Neuronal stem cell (in vitro differentiated cells): Measurements from ENCODE around the gene LDLRAP1.
"Not testable (repeated sequence)": the region's sequence is repeated elsewhere in the genome, so short reads cannot be mapped to it uniquely, and the experiment has no call there.

Experiments used
- DNase-seq: peaks from one replicate; pipeline ENCODE4 v3.0.0-alpha.2; 2013; ENCODE audit warnings: low spot score
- H2AFZ ChIP-seq: one replicate; pipeline ENCODE4 v1.6.1; 2013; ENCODE audit warnings: mild to moderate bottlenecking, low read length, inconsistent platforms
- H2AK5ac ChIP-seq: 2 replicates; pipeline ENCODE4 v1.6.1; 2013; ENCODE audit warnings: low read depth, mild to moderate bottlenecking, inconsistent platforms, low read length, moderate library complexity, mixed read lengths
- H2BK120ac ChIP-seq: 2 replicates; pipeline ENCODE4 v1.6.1; 2013; ENCODE audit warnings: low read depth, mild to moderate bottlenecking, inconsistent platforms, low read length, moderate library complexity, mixed read lengths
- H2BK12ac ChIP-seq: one replicate; pipeline ENCODE4 v1.6.1; 2013; ENCODE audit warnings: low read length, inconsistent platforms
- H2BK15ac ChIP-seq: 2 replicates; pipeline ENCODE4 v1.6.1; 2013; ENCODE audit warnings: mild to moderate bottlenecking, low read length, inconsistent platforms, mixed read lengths
- H2BK5ac ChIP-seq: one replicate; pipeline ENCODE4 v1.6.1; 2013; ENCODE audit warnings: inconsistent platforms, mild to moderate bottlenecking, low read length, moderate library complexity
- H3K14ac ChIP-seq: one replicate; pipeline ENCODE4 v1.6.1; 2013; ENCODE audit warnings: low read length, inconsistent platforms
- H3K18ac ChIP-seq: 2 replicates; pipeline ENCODE4 v1.6.1; 2013; ENCODE audit warnings: low read length, inconsistent platforms
- H3K23ac ChIP-seq: 2 replicates; pipeline ENCODE4 v1.6.1; 2013; ENCODE audit warnings: low read depth, mild to moderate bottlenecking, mixed read lengths, low read length, inconsistent platforms; ENCODE audit not compliant: poor library complexity
- H3K27ac ChIP-seq: replicated peaks from 3 replicates; pipeline ENCODE4 v1.5.1; 2013; ENCODE audit warnings: low read length, inconsistent platforms
- H3K27me3 ChIP-seq, 3 experiments: 2 replicates each; pipeline ENCODE4 v1.6.1; 2013; ENCODE audit warnings: low read length in 3 of 3, mild to moderate bottlenecking in 2 of 3, inconsistent platforms in 1 of 3, low read depth in 1 of 3, mixed read lengths in 1 of 3, moderate library complexity in 1 of 3; ENCODE audit not compliant: control insufficient read depth in 3 of 3, insufficient read depth in 3 of 3
- H3K36me3 ChIP-seq, 2 donors: replicated peaks in 1 of 2; 2 replicates each; pipeline ENCODE4 v1.6.1; 2013; ENCODE audit warnings: low read length in 2 of 2; ENCODE audit not compliant: control insufficient read depth in 2 of 2, insufficient read depth in 2 of 2
- H3K4ac ChIP-seq: 2 replicates; pipeline ENCODE4 v1.6.1; 2013; ENCODE audit warnings: inconsistent platforms, mild to moderate bottlenecking, low read length, moderate library complexity
- H3K4me1 ChIP-seq, 2 donors: 1 replicate in 1 of 2; 2 replicates in 1 of 2; pipeline ENCODE4 v1.6.1; 2013; ENCODE audit warnings: low read length in 2 of 2, low read depth in 1 of 2; ENCODE audit not compliant: control insufficient read depth in 2 of 2, insufficient read depth in 1 of 2
- H3K4me2 ChIP-seq: one replicate; pipeline ENCODE4 v1.6.1; 2013; ENCODE audit warnings: mild to moderate bottlenecking, low read length, inconsistent platforms; ENCODE audit not compliant: insufficient read depth, poor library complexity, severe bottlenecking
- H3K4me3 ChIP-seq, 2 donors: 2 replicates each; pipeline ENCODE4 v1.5.1; 2013; ENCODE audit warnings: low read length in 2 of 2, mild to moderate bottlenecking in 2 of 2, inconsistent platforms in 1 of 2, moderate library complexity in 1 of 2
- H3K79me1 ChIP-seq: one replicate; pipeline ENCODE4 v1.6.1; 2013; ENCODE audit warnings: low read depth, mild to moderate bottlenecking, inconsistent platforms, low read length, moderate library complexity
- H3K9ac ChIP-seq: one replicate; pipeline ENCODE4 v1.6.1; 2013; ENCODE audit warnings: mild to moderate bottlenecking, low read depth, low read length, inconsistent platforms; ENCODE audit not compliant: poor library complexity
- H3K9me3 ChIP-seq, 2 donors: replicated peaks in 1 of 2; 2 replicates each; pipeline versions ENCODE3 to v1.6.1; 2013; ENCODE audit warnings: low read length in 2 of 2, mild to moderate bottlenecking in 2 of 2, inconsistent platforms in 1 of 2, low read depth in 1 of 2, mixed read lengths in 1 of 2, moderate library complexity in 1 of 2; ENCODE audit not compliant: control insufficient read depth in 2 of 2, insufficient read depth in 1 of 2
- H4K8ac ChIP-seq: one replicate; pipeline ENCODE4 v1.6.1; 2013; ENCODE audit warnings: low read depth, mild to moderate bottlenecking, inconsistent platforms, low read length, moderate library complexity
- H4K91ac ChIP-seq: one replicate; pipeline ENCODE4 v1.6.1; 2013; ENCODE audit warnings: low read length, low read depth, mild to moderate bottlenecking, inconsistent platforms; ENCODE audit not compliant: poor library complexity
- whole genome bisulfite sequencing, 2 donors: extraction: QIAGEN DNeasy Blood & Tissue Kit; methylation state at CpG; one replicate each; pipeline ENCODE4 v1.1.7; 2013; ENCODE audit warnings: missing lambda C conversion rate in 2 of 2, mixed read lengths in 1 of 2; ENCODE audit not compliant: insufficient read length in 2 of 2, insufficient replicate concordance in 1 of 2; ENCODE audit errors: extremely low coverage in 2 of 2; 5-methylcytosine and 5-hydroxymethylcytosine counted together

Gene LDLRAP1

GRCh38 chr1:25588786-25589185 is 45.4 kb downstream of the LDLRAP1 start:
- not testable (repeated sequence) for H3K4me2 ChIP-seq, H3K4ac ChIP-seq, H3K27ac ChIP-seq, H2BK120ac ChIP-seq, H3K23ac ChIP-seq, H3K36me3 ChIP-seq, H2BK15ac ChIP-seq, H2BK12ac ChIP-seq, H2AK5ac ChIP-seq, H3K14ac ChIP-seq, H3K27me3 ChIP-seq, H4K8ac ChIP-seq, H3K4me3 ChIP-seq, H3K18ac ChIP-seq, H2BK5ac ChIP-seq, H3K9me3 ChIP-seq, H4K91ac ChIP-seq, H3K79me1 ChIP-seq, DNase-seq, H2AFZ ChIP-seq, H3K9ac ChIP-seq
- no CpG with 5 or more reads among the region's 13 CpGs for WGBS, 2 donors
- H3K4me1 ChIP-seq, result peaks cover 6 to 16% of the 10 kb centered on the region in 2 donors

- no peaks in the 10 kb centered on the region for H3K36me3 ChIP-seq
- no peak overlapping the region for H2BK120ac ChIP-seq
- no peak overlapping the region for H2AFZ ChIP-seq
- H3K4me2 ChIP-seq, result no peak overlapping the region
- H2BK15ac ChIP-seq, result no peak overlapping the region
- peak overlapping the region; percentile 58 for H4K91ac ChIP-seq
- peak overlapping the region; percentile 61 for H3K23ac ChIP-seq
- peaks cover 3 to 15% of the 10 kb centered on the region in 2 donors for H3K4me1 ChIP-seq
- no peak overlapping the region for H2BK12ac ChIP-seq
- no peak overlapping the region for H3K14ac ChIP-seq
- H3K4ac ChIP-seq, result no peak overlapping the region
- H3K4me3 ChIP-seq, result no peak overlapping the region
- no peak overlapping the region for H3K27ac ChIP-seq
- H4K8ac ChIP-seq, result peak overlapping the region; percentile 7
- H3K9ac ChIP-seq, result peak overlapping the region; percentile 36
- H2AK5ac ChIP-seq, result no peak overlapping the region
- no peaks in the 10 kb centered on the region for H3K9me3 ChIP-seq
- DNase-seq, result no peak
- H2BK5ac ChIP-seq, result no peak overlapping the region
- WGBS, 2 donors, result no CpG with 5 or more reads among the region's 8 CpGs
- H3K79me1 ChIP-seq, result no peaks in the 10 kb centered on the region
- peak overlapping the region; percentile 50 for H3K18ac ChIP-seq
- H3K27me3 ChIP-seq, result peaks cover 0 to 10% (median 2%) of the 10 kb centered on the region in 3 experiments
Measured at GRCh38 chr1:25590096-25590824, 46.9 kb downstream of the LDLRAP1 start.

GRCh38 chr1:25593861-25594260 is 50.5 kb downstream of the LDLRAP1 start:
- H2BK12ac ChIP-seq, result no peak overlapping the region
- no CpG with 5 or more reads among the region's 2 CpGs for WGBS, 2 donors
- DNase-seq, result no peak
- H3K79me1 ChIP-seq, result no peaks in the 10 kb centered on the region
- no peaks in the 10 kb centered on the region for H3K4me1 ChIP-seq
- no peak overlapping the region for H3K4me2 ChIP-seq
- no peaks in the 10 kb centered on the region for H3K36me3 ChIP-seq
- no peak overlapping the region for H3K18ac ChIP-seq
- H4K8ac ChIP-seq, result no peak overlapping the region
- no peak overlapping the region for H2AFZ ChIP-seq
- no peak overlapping the region for H3K14ac ChIP-seq
- H3K9ac ChIP-seq, result no peak overlapping the region
- no peak overlapping the region for H3K23ac ChIP-seq
- H3K4ac ChIP-seq, result no peak overlapping the region
- H2BK120ac ChIP-seq, result no peak overlapping the region
- H2BK5ac ChIP-seq, result no peak overlapping the region
- H3K27me3 ChIP-seq, result peaks cover 0 to 24% (median 0%) of the 10 kb centered on the region in 3 experiments
- H3K4me3 ChIP-seq, result no peak overlapping the region
- no peak overlapping the region for H4K91ac ChIP-seq
- H3K9me3 ChIP-seq, result peaks cover 0 to 1% of the 10 kb centered on the region in 2 donors
- no peak overlapping the region for H2BK15ac ChIP-seq
- no peak overlapping the region for H3K27ac ChIP-seq
- H2AK5ac ChIP-seq, result no peak overlapping the region

- H4K91ac ChIP-seq, result no peak overlapping the region
- peaks cover 2 to 4% of the 10 kb centered on the region in 2 donors for H3K9me3 ChIP-seq
- no peaks in the 10 kb centered on the region for H3K4me1 ChIP-seq
- no peak overlapping the region for H3K23ac ChIP-seq
- H3K27ac ChIP-seq, result no peak overlapping the region
- no peak overlapping the region for H2AK5ac ChIP-seq
- no peaks in the 10 kb centered on the region for H3K36me3 ChIP-seq
- H2BK15ac ChIP-seq, result no peak overlapping the region
- no peak overlapping the region for H3K4me3 ChIP-seq
- DNase-seq, result no peak
- no peak overlapping the region for H3K9ac ChIP-seq
- no peaks in the 10 kb centered on the region for H3K79me1 ChIP-seq
- H2BK12ac ChIP-seq, result no peak overlapping the region
- no peak overlapping the region for H2BK5ac ChIP-seq
- H3K18ac ChIP-seq, result no peak overlapping the region
- no peak overlapping the region for H3K4me2 ChIP-seq
- no peak overlapping the region for H3K4ac ChIP-seq
- H3K27me3 ChIP-seq, result peaks cover 0 to 26% (median 0%) of the 10 kb centered on the region in 3 experiments
- H3K14ac ChIP-seq, result no peak overlapping the region
- H4K8ac ChIP-seq, result no peak overlapping the region
- H2BK120ac ChIP-seq, result no peak overlapping the region
- WGBS, 2 donors, result no CpG with 5 or more reads among the region's 2 CpGs
- no peak overlapping the region for H2AFZ ChIP-seq
Measured at GRCh38 chr1:25594971-25595370, 51.6 kb downstream of the LDLRAP1 start.
